Hepatocyte (in vitro differentiated cells): ENCODE data around the gene ZBTB20. TPM values are rescaled to one million over a fixed set of nuclear protein-coding genes. Genes with fewer than 3 reads are reported as not detected.

Experiments used
- DNase-seq: peaks from one replicate; pipeline ENCODE4 v3.0.0-alpha.2; 2016; ENCODE audit warnings: low spot score
- H2AFZ ChIP-seq: fragments of 200-600 bp; sonication (generic); 2 replicates; pipeline ENCODE4 v1.6.0; 2016; ENCODE audit warnings: antibody characterized with exemption, mild to moderate bottlenecking
- H3K27ac ChIP-seq: fragments of 200-600 bp; sonication (generic); 2 replicates; pipeline ENCODE4 v1.5.1; 2016; ENCODE audit warnings: mild to moderate bottlenecking
- H3K27me3 ChIP-seq: fragments of 200-600 bp; sonication (generic); 2 replicates; pipeline ENCODE4 v1.6.1; 2016
- H3K36me3 ChIP-seq: fragments of 200-600 bp; sonication (generic); replicated peaks from 2 replicates; pipeline ENCODE4 v1.5.1; 2016; ENCODE audit warnings: low read depth; ENCODE audit not compliant: insufficient read depth
- H3K4me1 ChIP-seq: fragments of 200-600 bp; sonication (generic); 2 replicates; pipeline ENCODE4 v1.5.1; 2016; ENCODE audit warnings: mild to moderate bottlenecking, moderate library complexity; ENCODE audit not compliant: insufficient read depth
- H3K4me2 ChIP-seq: fragments of 200-600 bp; sonication (generic); 2 replicates; pipeline ENCODE4 v1.6.0; 2016
- H3K4me3 ChIP-seq: fragments of 200-600 bp; sonication (generic); 2 replicates; pipeline ENCODE4 v1.5.1; 2016; ENCODE audit warnings: mild to moderate bottlenecking
- H3K79me2 ChIP-seq: fragments of 200-600 bp; sonication (generic); 2 replicates; pipeline ENCODE4 v1.6.0; 2017; ENCODE audit warnings: mild to moderate bottlenecking
- H3K9me2 ChIP-seq: fragments of 200-600 bp; sonication (generic); replicated peaks from 2 replicates; pipeline ENCODE4 v1.6.0; 2017; ENCODE audit warnings: mild to moderate bottlenecking; ENCODE audit not compliant: insufficient read depth
- H3K9me3 ChIP-seq: fragments of 200-600 bp; sonication (generic); 2 replicates; pipeline ENCODE4 v1.5.1; 2016; ENCODE audit warnings: low read depth, mild to moderate bottlenecking
- H4K20me1 ChIP-seq: fragments of 200-600 bp; sonication (generic); 2 replicates; pipeline ENCODE4 v1.6.0; 2016; ENCODE audit warnings: mild to moderate bottlenecking; ENCODE audit not compliant: insufficient read depth, poor library complexity, severe bottlenecking
- EZH2 ChIP-seq: fragments of 200-600 bp; sonication (generic); IDR thresholded peaks from 2 replicates; pipeline ENCODE4 v1.6.1; 2016; ENCODE audit warnings: antibody characterized with exemption, mild to moderate bottlenecking, borderline replicate concordance
- EZH2phosphoT487 ChIP-seq: fragments of 200-600 bp; sonication (generic); IDR thresholded peaks from one replicate; pipeline ENCODE4 v1.6.1; 2018; ENCODE audit warnings: antibody characterized with exemption, mild to moderate bottlenecking, low read depth, moderate library complexity; ENCODE audit not compliant: unreplicated experiment, severe bottlenecking
- WGBS: methylation state at CpG from one replicate; pipeline ENCODE4 v1.1.6; 2016; ENCODE audit warnings: low lambda C conversion rate; ENCODE audit errors: missing lambda C conversion rate; 5-methylcytosine and 5-hydroxymethylcytosine counted together
- polyA plus RNA-seq: library from polyadenylated mRNA; unstranded; fragments of >200 nt; fragmentation: Nextera tagmentation; extraction: Ambion mirVana; gene quantifications from 2 replicates; pipeline ENCODE4 v1.2.1, GENCODE V29; 2016
- total RNA-seq: library from RNA; depleted of rRNA; stranded (reverse); fragments of >200 nt; gene quantifications from 2 replicates; pipeline ENCODE4 v1.2.3, GENCODE V29; 2014
- TF ChIP-seq, protein P1 (sequence below): fragments of 200-600 bp; sonication (generic); IDR thresholded peaks from 2 replicates; pipeline ENCODE4 v1.5.1; 2016; ENCODE audit warnings: antibody characterized with exemption, mild to moderate bottlenecking; ENCODE audit not compliant: poor library complexity

The ZBTB20 gene
- total and polyA plus RNA-seq, 2 experiments from 2014 or later, result 25.8 to 28.0 TPM

- WGBS, result 68% methylated on average over 4 of the region's 4 CpGs
- TF ChIP-seq EZH2 (no peak), EZH2phosphoT487 (no peak)
- TF ChIP-seq, protein P1, sequence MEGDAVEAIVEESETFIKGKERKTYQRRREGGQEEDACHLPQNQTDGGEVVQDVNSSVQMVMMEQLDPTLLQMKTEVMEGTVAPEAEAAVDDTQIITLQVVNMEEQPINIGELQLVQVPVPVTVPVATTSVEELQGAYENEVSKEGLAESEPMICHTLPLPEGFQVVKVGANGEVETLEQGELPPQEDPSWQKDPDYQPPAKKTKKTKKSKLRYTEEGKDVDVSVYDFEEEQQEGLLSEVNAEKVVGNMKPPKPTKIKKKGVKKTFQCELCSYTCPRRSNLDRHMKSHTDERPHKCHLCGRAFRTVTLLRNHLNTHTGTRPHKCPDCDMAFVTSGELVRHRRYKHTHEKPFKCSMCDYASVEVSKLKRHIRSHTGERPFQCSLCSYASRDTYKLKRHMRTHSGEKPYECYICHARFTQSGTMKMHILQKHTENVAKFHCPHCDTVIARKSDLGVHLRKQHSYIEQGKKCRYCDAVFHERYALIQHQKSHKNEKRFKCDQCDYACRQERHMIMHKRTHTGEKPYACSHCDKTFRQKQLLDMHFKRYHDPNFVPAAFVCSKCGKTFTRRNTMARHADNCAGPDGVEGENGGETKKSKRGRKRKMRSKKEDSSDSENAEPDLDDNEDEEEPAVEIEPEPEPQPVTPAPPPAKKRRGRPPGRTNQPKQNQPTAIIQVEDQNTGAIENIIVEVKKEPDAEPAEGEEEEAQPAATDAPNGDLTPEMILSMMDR, result no peak
- H3K79me2 ChIP-seq, result no peaks in the 10 kb centered on the region
Measured at GRCh38 chr3:114697401-114697800, 449.7 kb downstream of the ZBTB20 start.

GRCh38 chr3:114694251-114694650 is 452.8 kb downstream of the ZBTB20 start:
- Histone ChIP-seq H3K4me1 (no peaks in the 10 kb centered on the region), H3K4me2 (no peak overlapping the region), H3K79me2 (no peaks in the 10 kb centered on the region), H3K9me2 (no peaks in the 10 kb centered on the region), H4K20me1 (no peaks in the 10 kb centered on the region), H3K9me3 (no peaks in the 10 kb centered on the region), H3K27me3 (no peaks in the 10 kb centered on the region), H3K27ac (no peak overlapping the region), H3K4me3 (no peak overlapping the region), H2AFZ (no peak overlapping the region), H3K36me3 (no peaks in the 10 kb centered on the region)
- 48% methylated on average over 1 of the region's 1 CpG for WGBS
- DNase-seq, result no peak
- TF ChIP-seq EZH2 (no peak), EZH2phosphoT487 (no peak)
- TF ChIP-seq, protein P1, result no peak

More at GRCh38 chr3:114697401-114697800, 449.7 kb downstream of the ZBTB20 start:
- DNase-seq, result no peak
- Histone ChIP-seq H4K20me1 (no peaks in the 10 kb centered on the region), H3K27ac (no peak overlapping the region), H2AFZ (no peak overlapping the region), H3K36me3 (no peaks in the 10 kb centered on the region), H3K9me2 (no peaks in the 10 kb centered on the region), H3K9me3 (no peaks in the 10 kb centered on the region), H3K4me3 (no peak overlapping the region), H3K4me2 (no peak overlapping the region), H3K4me1 (no peaks in the 10 kb centered on the region), H3K27me3 (no peaks in the 10 kb centered on the region)

GRCh38 chr3:114691871-114692270 is 455.2 kb downstream of the ZBTB20 start:
- no peaks in the 10 kb centered on the region for H3K79me2 ChIP-seq
- no peak overlapping the region for H3K4me3 ChIP-seq
- H3K27ac ChIP-seq, result no peak overlapping the region
- H3K4me1 ChIP-seq, result no peaks in the 10 kb centered on the region
- no peaks in the 10 kb centered on the region for H3K36me3 ChIP-seq
- WGBS, result 69% methylated on average over 3 of the region's 3 CpGs
- no peak for DNase-seq
- no peaks in the 10 kb centered on the region for H3K27me3 ChIP-seq
- H3K9me3 ChIP-seq, result no peaks in the 10 kb centered on the region
- TF ChIP-seq, protein P1, result no peak
- TF ChIP-seq EZH2phosphoT487, result no peak
- no peak overlapping the region for H3K4me2 ChIP-seq
- no peaks in the 10 kb centered on the region for H4K20me1 ChIP-seq
- H2AFZ ChIP-seq, result no peak overlapping the region
- H3K9me2 ChIP-seq, result no peaks in the 10 kb centered on the region

DNA sequence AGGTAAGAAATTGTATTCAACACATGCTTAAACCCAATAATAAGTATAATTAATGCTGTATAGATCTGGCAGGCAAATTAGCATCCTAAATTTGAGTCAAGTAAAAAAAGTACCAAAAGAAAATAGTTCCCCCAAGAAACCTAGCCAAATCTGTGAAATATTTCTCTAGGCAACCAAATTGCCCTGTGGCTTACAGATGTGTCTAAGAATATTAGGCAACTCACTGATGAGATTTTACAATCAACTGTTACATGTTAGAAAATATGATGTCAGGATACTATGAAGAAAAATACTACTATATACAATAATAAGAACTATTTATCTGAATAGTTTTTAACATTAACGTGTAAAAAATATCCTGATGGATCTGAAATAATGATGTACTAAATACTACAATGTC is 456.2 kb downstream of the ZBTB20 start:
- WGBS, result 93% methylated on average over 1 of the region's 1 CpG
- Histone ChIP-seq H3K9me2 (no peaks in the 10 kb centered on the region), H3K4me1 (no peaks in the 10 kb centered on the region), H2AFZ (no peak overlapping the region), H4K20me1 (no peaks in the 10 kb centered on the region), H3K4me2 (no peak overlapping the region), H3K79me2 (no peaks in the 10 kb centered on the region), H3K27ac (no peak overlapping the region), H3K27me3 (no peaks in the 10 kb centered on the region), H3K9me3 (no peaks in the 10 kb centered on the region), H3K4me3 (no peak overlapping the region), H3K36me3 (no peaks in the 10 kb centered on the region)
- TF ChIP-seq, protein P1, result no peak
- no peak for TF ChIP-seq EZH2
- TF ChIP-seq EZH2phosphoT487, result no peak
- no peak for DNase-seq
